Ectodermal cell (in vitro differentiated cells): ENCODE data around the gene BICD2.

ENCODE experiments used
- H3K27ac ChIP-seq: 2 replicates; pipeline ENCODE4 v1.7.0; 2013; ENCODE audit warnings: mild to moderate bottlenecking, low read depth, low read length; ENCODE audit not compliant: insufficient read depth, poor library complexity, severe bottlenecking
- H3K27me3 ChIP-seq: 2 replicates; pipeline ENCODE4 v1.7.0; 2013; ENCODE audit warnings: mild to moderate bottlenecking, low read length; ENCODE audit not compliant: insufficient read depth, control insufficient read depth, poor library complexity, severe bottlenecking
- H3K36me3 ChIP-seq: one replicate; pipeline ENCODE4 v1.7.0; 2013; ENCODE audit warnings: low read length; ENCODE audit not compliant: control insufficient read depth, insufficient read depth
- H3K4me1 ChIP-seq: one replicate; pipeline ENCODE4 v1.7.0; 2013; ENCODE audit warnings: low read length; ENCODE audit not compliant: control insufficient read depth, insufficient read depth
- H3K4me3 ChIP-seq: 2 replicates; pipeline ENCODE4 v1.7.0; 2013; ENCODE audit warnings: low read depth, low read length, control low read depth; ENCODE audit not compliant: insufficient read depth
- H3K9me3 ChIP-seq: 2 replicates; pipeline ENCODE4 v1.7.0; 2013; ENCODE audit warnings: mild to moderate bottlenecking, low read length, moderate library complexity; ENCODE audit not compliant: control insufficient read depth
- WGBS, 2 experiments: methylation state at CpG; one replicate each; pipeline ENCODE4 v1.1.7; 2013; ENCODE audit warnings: missing lambda C conversion rate in 2 of 2; 5-methylcytosine and 5-hydroxymethylcytosine counted together

BICD2 gene

DNA sequence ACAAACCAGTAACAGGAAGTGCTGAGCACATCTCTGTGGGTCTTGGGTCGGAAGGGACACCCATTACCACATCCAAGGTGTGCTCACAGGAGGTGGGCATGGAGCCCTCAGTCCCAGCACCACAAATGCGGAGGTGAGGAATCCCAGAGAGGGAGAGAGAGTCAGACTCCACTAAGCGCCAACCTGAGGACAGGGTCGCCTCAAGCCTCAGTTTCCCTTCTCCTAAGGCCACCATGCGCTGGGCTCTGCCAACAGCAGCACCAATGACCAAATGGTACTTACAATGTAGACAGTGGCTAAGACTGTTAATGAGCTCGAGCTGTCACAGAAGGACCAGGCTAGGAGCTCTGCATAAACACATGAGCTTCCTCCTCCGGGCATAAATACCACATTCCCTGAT lies 43.1 kb downstream of the BICD2 start:
- Histone ChIP-seq H3K27ac (no peak overlapping the region), H3K36me3 (peaks cover 26% of the 10 kb centered on the region), H3K4me3 (no peak overlapping the region), H3K27me3 (no peaks in the 10 kb centered on the region), H3K4me1 (no peaks in the 10 kb centered on the region), H3K9me3 (no peaks in the 10 kb centered on the region)
- WGBS, 2 experiments, result 94 to 97% methylated on average over 7 of the region's 7 CpGs

- no peaks in the 10 kb centered on the region for H3K27me3 ChIP-seq
- no peak overlapping the region for H3K27ac ChIP-seq
- H3K36me3 ChIP-seq, result peaks cover 26% of the 10 kb centered on the region
- H3K9me3 ChIP-seq, result no peaks in the 10 kb centered on the region
- no peaks in the 10 kb centered on the region for H3K4me1 ChIP-seq
- WGBS, 2 experiments, result 94 to 95% methylated on average over 8 of the region's 8 CpGs
- no peak overlapping the region for H3K4me3 ChIP-seq
Measured at GRCh38 chr9:92720807-92721535, 43.7 kb downstream of the BICD2 start.

DNA sequence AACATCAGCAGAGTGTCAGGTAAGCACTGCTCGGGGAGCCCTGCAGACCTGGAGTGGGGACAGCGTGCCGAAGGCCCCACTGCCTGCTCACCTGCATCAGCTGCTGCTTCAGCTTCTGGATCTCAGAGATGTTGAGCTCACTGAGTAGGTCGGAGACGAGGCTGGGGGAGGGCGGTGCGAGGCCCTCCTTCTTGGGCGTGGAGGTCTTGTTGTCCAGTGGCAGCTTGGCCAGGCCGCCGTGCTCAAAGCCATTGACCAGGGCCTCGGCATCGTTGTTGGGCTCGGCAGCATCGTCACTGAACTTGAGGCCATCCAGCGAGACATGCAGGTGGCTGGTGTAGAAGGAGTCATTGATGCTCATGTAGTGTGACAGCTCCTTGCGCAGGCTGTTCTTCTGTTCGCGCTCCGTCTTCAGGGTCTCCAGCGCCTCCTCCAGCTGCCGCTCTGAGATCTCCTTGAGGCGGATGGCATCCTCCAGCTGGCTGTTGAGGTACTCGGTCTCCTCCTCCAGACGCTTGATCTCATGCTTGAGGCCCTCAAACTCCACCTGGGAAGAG lies 44.3 kb downstream of the BICD2 start:
- H3K4me3 ChIP-seq, result no peak overlapping the region
- H3K27ac ChIP-seq, result no peak overlapping the region
- WGBS, 2 experiments, result 95 to 97% methylated on average over 24 of the region's 24 CpGs
- H3K4me1 ChIP-seq, result no peaks in the 10 kb centered on the region
- no peaks in the 10 kb centered on the region for H3K27me3 ChIP-seq
- no peaks in the 10 kb centered on the region for H3K9me3 ChIP-seq
- H3K36me3 ChIP-seq, result peaks cover 31% of the 10 kb centered on the region

- H3K9me3 ChIP-seq, result no peaks in the 10 kb centered on the region
- WGBS, 2 experiments, result 95 to 96% methylated on average over 34 of the region's 34 CpGs
- H3K36me3 ChIP-seq, result peaks cover 39% of the 10 kb centered on the region
- H3K4me1 ChIP-seq, result no peaks in the 10 kb centered on the region
- no peak overlapping the region for H3K4me3 ChIP-seq
- no peaks in the 10 kb centered on the region for H3K27me3 ChIP-seq
- no peak overlapping the region for H3K27ac ChIP-seq
Measured at GRCh38 chr9:92719028-92719647, 45.5 kb downstream of the BICD2 start.

DNA sequence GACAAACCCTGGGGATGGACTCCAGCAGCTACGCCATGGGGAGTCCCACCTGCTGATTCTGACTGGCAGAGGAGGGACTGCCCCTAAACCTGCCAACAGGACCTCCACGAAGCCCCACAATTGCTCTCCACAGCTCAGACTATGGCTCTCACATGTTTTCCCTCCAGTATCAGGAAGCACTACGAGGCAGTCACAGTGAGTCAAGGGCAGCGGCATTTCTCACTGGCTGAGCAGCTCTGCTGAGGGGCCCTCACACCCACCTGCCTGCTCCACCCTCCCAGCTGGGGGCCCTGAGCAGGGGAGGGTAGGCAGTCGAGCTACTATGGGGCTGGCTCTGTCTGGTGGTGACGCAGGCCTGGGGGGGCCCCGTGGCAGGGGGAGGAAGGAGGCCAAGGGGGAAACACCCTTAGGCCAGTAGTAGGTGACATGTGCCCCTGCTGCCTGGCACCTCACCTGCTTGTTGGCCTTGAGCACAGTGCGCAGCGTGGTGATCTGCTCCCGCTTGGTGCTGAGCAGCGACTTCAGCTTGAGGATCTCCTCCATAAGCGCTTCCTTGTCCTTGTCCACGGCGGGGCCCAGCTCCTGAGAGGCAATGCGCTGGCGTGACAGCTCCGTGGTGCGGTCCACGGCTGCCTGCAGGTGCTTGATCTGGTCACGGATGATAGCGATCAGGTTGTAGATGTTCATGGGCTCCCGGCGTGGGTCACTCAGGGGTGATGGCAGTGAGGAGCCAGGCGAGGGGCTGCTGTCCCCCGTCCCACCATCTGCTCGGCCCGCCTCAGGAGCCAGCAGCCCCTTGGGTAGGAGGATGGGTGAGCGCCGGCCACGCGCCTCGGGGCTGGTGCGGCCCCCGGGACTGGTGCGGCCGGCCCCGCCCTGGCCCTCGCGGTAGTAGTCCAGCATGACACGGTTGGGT lies 46.3 kb downstream of the BICD2 start:
- Histone ChIP-seq H3K4me1 (no peaks in the 10 kb centered on the region), H3K9me3 (no peaks in the 10 kb centered on the region), H3K27ac (no peak overlapping the region), H3K36me3 (peaks cover 43% of the 10 kb centered on the region), H3K4me3 (no peak overlapping the region), H3K27me3 (no peaks in the 10 kb centered on the region)
- 93 to 95% methylated on average over 40 of the region's 40 CpGs for WGBS, 2 experiments

DNA sequence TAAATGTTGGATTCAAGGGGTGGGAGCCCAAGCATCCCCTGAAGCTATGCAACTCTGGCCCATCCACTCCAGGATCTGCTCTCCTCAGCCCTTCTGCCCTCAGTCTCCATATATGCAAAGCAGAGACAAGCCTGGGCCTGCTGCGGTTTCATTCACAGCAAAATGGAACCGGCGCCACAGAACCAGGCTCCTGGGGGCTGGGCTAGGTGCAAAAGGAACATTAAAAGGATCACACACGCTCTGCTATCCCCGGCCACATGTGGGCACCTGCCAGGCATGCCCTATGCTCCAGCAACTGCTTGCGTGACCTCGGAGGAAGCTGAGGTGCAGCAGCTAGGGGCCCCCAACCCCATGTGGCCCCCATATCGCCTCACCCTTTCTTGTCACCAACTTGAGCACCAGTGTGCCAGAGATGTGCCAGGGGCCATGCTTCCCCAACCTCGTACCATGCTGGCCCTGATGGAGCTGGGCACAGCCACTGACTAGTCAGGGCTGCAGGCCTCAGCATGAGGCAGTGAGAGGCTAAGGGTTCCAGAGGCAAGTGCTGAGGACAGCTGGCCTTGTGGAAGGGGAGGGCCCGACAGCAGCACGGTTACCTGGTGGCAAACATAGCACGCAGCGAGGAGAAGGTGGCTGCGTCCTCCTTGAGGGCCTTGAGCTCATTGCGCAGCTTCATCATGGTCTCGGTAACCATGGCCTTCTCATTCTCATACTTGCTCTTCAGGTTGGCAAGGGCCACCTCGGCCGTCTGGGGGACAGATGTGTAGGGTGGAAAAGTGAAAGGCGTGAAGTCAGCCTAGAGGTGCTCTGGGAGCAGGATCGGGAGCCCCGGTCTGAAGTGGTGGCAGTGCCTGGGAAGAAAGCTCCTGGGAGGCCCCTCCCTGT lies 47.2 kb downstream of the BICD2 start:
- Histone ChIP-seq H3K9me3 (no peaks in the 10 kb centered on the region), H3K27ac (no peak overlapping the region), H3K36me3 (peaks cover 43% of the 10 kb centered on the region), H3K4me3 (no peak overlapping the region), H3K27me3 (no peaks in the 10 kb centered on the region), H3K4me1 (no peaks in the 10 kb centered on the region)
- WGBS, 2 experiments, result 95% methylated on average over 21 of the region's 21 CpGs

GRCh38 chr9:92716557-92716956 lies 48.1 kb downstream of the BICD2 start:
- no peaks in the 10 kb centered on the region for H3K9me3 ChIP-seq
- no peak overlapping the region for H3K27ac ChIP-seq
- H3K4me1 ChIP-seq, result no peaks in the 10 kb centered on the region
- H3K36me3 ChIP-seq, result peaks cover 43% of the 10 kb centered on the region
- H3K27me3 ChIP-seq, result no peaks in the 10 kb centered on the region
- H3K4me3 ChIP-seq, result no peak overlapping the region
- WGBS, 2 experiments, result 51 to 53% methylated on average over 4 of the region's 4 CpGs

- 95 to 96% methylated on average over 17 of the region's 17 CpGs for WGBS, 2 experiments
- Histone ChIP-seq H3K27me3 (no peaks in the 10 kb centered on the region), H3K4me1 (no peaks in the 10 kb centered on the region), H3K4me3 (no peak overlapping the region), H3K27ac (no peak overlapping the region), H3K9me3 (no peaks in the 10 kb centered on the region), H3K36me3 (peaks cover 40% of the 10 kb centered on the region)
Measured at GRCh38 chr9:92715488-92716231, 49.0 kb downstream of the BICD2 start.
